22Rv1 (cell line): ENCODE results near the gene PIK3CD.

Experiments
- CTCF ChIP-seq: fragments of 450-650 bp; IDR thresholded peaks from 2 replicates; pipeline ENCODE4 v1.5.1; 2017; ENCODE audit warnings: mild to moderate bottlenecking
- ZFX ChIP-seq: fragments of 450-650 bp; IDR thresholded peaks from 2 replicates; pipeline ENCODE4 v1.6.1; 2017; ENCODE audit warnings: antibody characterized with exemption, borderline replicate concordance

GRCh38 chr1:9723926-9724325, 72.4 kb downstream of the PIK3CD start:
- TF ChIP-seq ZFX (no peak), CTCF (no peak)
